Upper lobe of right lung (tissue), 1 donor: ENCODE measurements around the gene MKRN2OS. TPM values are rescaled to one million over a fixed set of nuclear protein-coding genes. Genes with fewer than 3 reads are reported as not detected.

Experiments used
- ATAC-seq: fragments of 200-7000 bp; cut with Tn5 transposase; one replicate; pipeline ENCODE4 v1.9.1; 2020; ENCODE audit warnings: mild to moderate bottlenecking, moderate library complexity
- DNase-seq: peaks from one replicate; pipeline ENCODE4 v3.0.0-alpha.2; 2020
- H3K27ac ChIP-seq: fragments of 200-600 bp; one replicate; pipeline ENCODE4 v1.8.0; 2022
- H3K27me3 ChIP-seq: fragments of 200-600 bp; one replicate; pipeline ENCODE4 v1.8.0; 2022; ENCODE audit warnings: mild to moderate bottlenecking
- H3K36me3 ChIP-seq: fragments of 200-600 bp; one replicate; pipeline ENCODE4 v1.8.0; 2022
- H3K4me1 ChIP-seq: fragments of 200-600 bp; one replicate; pipeline ENCODE4 v1.8.0; 2022
- H3K4me3 ChIP-seq: fragments of 200-600 bp; one replicate; pipeline ENCODE4 v1.8.0; 2022; ENCODE audit warnings: mild to moderate bottlenecking
- H3K9me3 ChIP-seq: fragments of 200-600 bp; one replicate; pipeline ENCODE4 v1.8.0; 2022
- intact Hi-C: fragments of 100-400 bp; cut with DNase I; formaldehyde crosslinking; loops from one replicate; pipeline ENCODE4 v1.11.0; 2022
- total RNA-seq: library from RNA; stranded (reverse); fragmentation: NEBNext Ultra II Directional; extraction: Animal tissue kit (Norgen Biotek cat#: 25700); gene quantifications from one replicate; pipeline ENCODE4 v1.2.1, GENCODE V29; 2021
- TF ChIP-seq, protein P1 (sequence below): fragments of 200-600 bp; IDR thresholded peaks from one replicate; pipeline ENCODE4 v1.8.0; 2022; ENCODE audit warnings: antibody characterized with exemption
- donor health status: DM: no; HTN: yes; CAD: no; lungs with severe emphysema.

The MKRN2OS gene
- total RNA-seq, 1 donor from 2014 or later = not detected

DNA sequence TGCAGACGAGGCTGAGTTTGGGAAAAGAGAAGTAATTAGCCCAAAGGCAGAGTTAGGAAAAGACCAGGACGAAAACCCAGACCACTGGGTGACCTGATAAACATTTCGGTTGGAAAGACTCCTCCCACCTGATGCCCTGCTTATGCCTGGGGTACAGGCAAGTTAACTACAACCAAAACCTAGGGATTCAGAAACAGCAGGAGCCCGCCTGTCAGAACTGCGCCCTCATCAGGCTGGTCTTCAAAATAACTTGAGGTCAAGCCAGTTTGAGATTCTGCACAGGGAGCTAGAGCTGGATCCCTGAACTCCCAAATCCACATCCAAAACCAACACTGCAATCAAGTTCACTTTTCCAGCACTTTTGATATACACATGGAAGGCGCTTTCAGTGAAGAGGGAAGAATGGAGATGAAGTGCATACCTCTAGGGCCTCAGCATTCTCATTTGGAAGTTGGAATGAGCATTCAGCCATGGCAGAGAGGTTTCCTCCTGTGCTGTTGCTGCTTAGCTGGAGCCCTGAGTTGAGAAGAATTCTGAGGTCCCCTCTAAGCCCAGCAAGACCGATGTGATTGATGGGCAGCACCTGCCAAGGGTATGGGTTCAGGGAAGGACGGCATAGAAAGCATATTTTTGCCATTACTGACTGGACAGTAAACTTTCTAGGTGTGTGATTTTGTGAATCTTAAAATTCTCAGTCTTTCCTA is 49.4 kb downstream of the MKRN2OS start:
- ATAC-seq = no peak
- H3K4me3 ChIP-seq = no peak overlapping the region
- no peak overlapping the region for H3K27ac ChIP-seq
- no peaks in the 10 kb centered on the region for H3K4me1 ChIP-seq
- no peaks in the 10 kb centered on the region for H3K27me3 ChIP-seq
- no peaks in the 10 kb centered on the region for H3K9me3 ChIP-seq
- TF ChIP-seq, protein P1, sequence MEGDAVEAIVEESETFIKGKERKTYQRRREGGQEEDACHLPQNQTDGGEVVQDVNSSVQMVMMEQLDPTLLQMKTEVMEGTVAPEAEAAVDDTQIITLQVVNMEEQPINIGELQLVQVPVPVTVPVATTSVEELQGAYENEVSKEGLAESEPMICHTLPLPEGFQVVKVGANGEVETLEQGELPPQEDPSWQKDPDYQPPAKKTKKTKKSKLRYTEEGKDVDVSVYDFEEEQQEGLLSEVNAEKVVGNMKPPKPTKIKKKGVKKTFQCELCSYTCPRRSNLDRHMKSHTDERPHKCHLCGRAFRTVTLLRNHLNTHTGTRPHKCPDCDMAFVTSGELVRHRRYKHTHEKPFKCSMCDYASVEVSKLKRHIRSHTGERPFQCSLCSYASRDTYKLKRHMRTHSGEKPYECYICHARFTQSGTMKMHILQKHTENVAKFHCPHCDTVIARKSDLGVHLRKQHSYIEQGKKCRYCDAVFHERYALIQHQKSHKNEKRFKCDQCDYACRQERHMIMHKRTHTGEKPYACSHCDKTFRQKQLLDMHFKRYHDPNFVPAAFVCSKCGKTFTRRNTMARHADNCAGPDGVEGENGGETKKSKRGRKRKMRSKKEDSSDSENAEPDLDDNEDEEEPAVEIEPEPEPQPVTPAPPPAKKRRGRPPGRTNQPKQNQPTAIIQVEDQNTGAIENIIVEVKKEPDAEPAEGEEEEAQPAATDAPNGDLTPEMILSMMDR = no peak
- H3K36me3 ChIP-seq = peaks cover 73% of the 10 kb centered on the region
- intact Hi-C loops = no loop called here
- DNase-seq = no peak

DNA sequence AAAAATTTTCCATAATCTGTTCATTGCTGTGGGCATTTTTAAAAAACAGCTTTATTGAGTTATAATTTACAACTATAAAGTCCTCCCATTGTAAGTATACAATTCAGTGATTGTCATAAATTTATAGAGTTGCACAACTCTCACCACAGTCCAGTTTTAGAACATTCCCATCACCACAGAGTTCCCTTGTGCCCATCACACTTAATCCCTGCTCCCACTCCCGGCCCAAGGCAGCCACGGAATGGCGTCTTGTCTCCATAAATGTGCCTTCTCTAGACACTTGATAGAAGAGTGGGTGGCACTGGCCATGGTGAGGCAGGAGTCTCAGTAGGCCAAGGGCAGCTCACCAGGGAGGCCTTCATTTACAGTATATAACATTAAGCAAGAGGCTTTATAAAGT is 54.8 kb downstream of the MKRN2OS start:
- H3K27me3 ChIP-seq = no peaks in the 10 kb centered on the region
- no peaks in the 10 kb centered on the region for H3K9me3 ChIP-seq
- no peak overlapping the region for H3K27ac ChIP-seq
- no peak for ATAC-seq
- TF ChIP-seq, protein P1 = no peak
- H3K4me1 ChIP-seq = peaks cover 2% of the 10 kb centered on the region
- no peak for DNase-seq
- peaks cover 35% of the 10 kb centered on the region for H3K36me3 ChIP-seq
- intact Hi-C loops = no loop called here
- H3K4me3 ChIP-seq = no peak overlapping the region

DNA sequence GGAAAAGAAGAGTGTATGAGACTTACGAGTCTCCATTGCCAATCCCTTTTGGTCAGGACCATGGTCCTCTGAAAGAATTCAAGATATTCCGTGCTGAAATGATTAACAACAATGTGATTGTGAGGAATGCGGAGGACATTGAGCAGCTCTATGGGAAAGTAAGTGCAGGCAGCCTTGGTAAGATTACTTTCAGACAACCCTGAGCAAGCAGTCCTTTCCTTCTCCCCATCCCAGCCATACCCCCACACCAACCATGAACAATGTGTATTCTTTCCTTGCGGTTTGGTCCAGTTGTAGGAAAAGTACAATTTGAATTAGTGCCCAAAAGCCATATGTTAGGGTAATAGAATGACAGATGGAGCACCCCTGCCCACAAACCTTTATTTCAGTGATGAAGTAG is 55.5 kb downstream of the MKRN2OS start:
- TF ChIP-seq, protein P1 = no peak
- no peaks in the 10 kb centered on the region for H3K27me3 ChIP-seq
- intact Hi-C loops = no loop called here
- DNase-seq = no peak
- H3K4me1 ChIP-seq = peaks cover 8% of the 10 kb centered on the region
- H3K4me3 ChIP-seq = no peak overlapping the region
- ATAC-seq = no peak
- H3K36me3 ChIP-seq = peaks cover 35% of the 10 kb centered on the region
- no peaks in the 10 kb centered on the region for H3K9me3 ChIP-seq
- no peak overlapping the region for H3K27ac ChIP-seq

Other genes with a start within 250 kb of the MKRN2OS start
- 16.0 TPM for gene TSEN2, start 61.0 kb downstream of the MKRN2OS start, total RNA-seq
- 23.4 TPM for gene MKRN2, start 11.6 kb upstream of the MKRN2OS start, total RNA-seq
- 91.6 TPM for gene RAF1, start 118.6 kb upstream of the MKRN2OS start, total RNA-seq
- gene TMEM40, start 213.8 kb upstream of the MKRN2OS start, total RNA-seq = not detected